ENCODE results near the gene ALDH1B1.

GRCh38 chr9:38345851-38346755 lies 46.4 kb upstream of the ALDH1B1 start:
- no peak for TF ChIP-seq CTCF (conservative IDR thresholded peaks at IDR 0.05)
- no peak for TF ChIP-seq ZFX (IDR thresholded peaks at IDR 0.05)
